HepG2 (cell line): ENCODE data around the gene PSMB3. TPM values are rescaled to one million over a fixed set of nuclear protein-coding genes. Genes with fewer than 3 reads are reported as not detected.

Experiments
- CBX2 ChIP-seq, 2 experiments: fragments of 200-600 bp in 1 of 2; sonication (generic); formaldehyde crosslinking in 1 of 2; IDR thresholded peaks; 2 replicates each; pipeline versions ENCODE4 v1.7.0 to v1.8.1; 2018 to 2022; ENCODE audit warnings: low read depth in 2 of 2, low read length in 1 of 2, mild to moderate bottlenecking in 1 of 2, missing genetic modification reagents in 1 of 2
- ELF3 ChIP-seq: IDR thresholded peaks from 2 replicates; pipeline ENCODE4 v1.6.1; 2016; ENCODE audit warnings: missing genetic modification reagents, missing compliant biosample characterization
- KLF13 ChIP-seq: sonication (generic); formaldehyde crosslinking; IDR thresholded peaks from 2 replicates; pipeline ENCODE4 v1.4.0; 2020; ENCODE audit warnings: mild to moderate bottlenecking, missing genetic modification reagents
- MBNL3 ChIP-seq: fragments of 250-450 bp; sonication (Bioruptor Pico); conservative IDR thresholded peaks from 2 replicates; pipeline ENCODE4 v1.8.0; 2022; ENCODE audit warnings: mild to moderate bottlenecking, inconsistent platforms
- NFE2L1 ChIP-seq: sonication (generic); formaldehyde crosslinking; IDR thresholded peaks from 2 replicates; pipeline ENCODE4 v1.4.0; 2020; ENCODE audit warnings: missing genetic modification reagents, mild to moderate bottlenecking, borderline replicate concordance
- PBX3 ChIP-seq: sonication (generic); formaldehyde crosslinking; IDR thresholded peaks from 2 replicates; pipeline ENCODE4 v1.8.1; 2023; ENCODE audit warnings: missing genetic modification reagents, inconsistent platforms, borderline replicate concordance
- RBFOX2 ChIP-seq: fragments of 200-400 bp; formaldehyde crosslinking; IDR thresholded peaks from 2 replicates; pipeline ENCODE4 v1.6.1; 2017; ENCODE audit warnings: low read depth, mild to moderate bottlenecking, low read length
- SP1 ChIP-seq, 2 experiments: fragments of 450-650 bp in 1 of 2; sonication (generic) in 1 of 2; formaldehyde crosslinking in 1 of 2; IDR thresholded peaks; 2 replicates each; pipeline versions ENCODE4 v1.4.0 to v1.6.1; 2016 to 2020; ENCODE audit warnings: missing genetic modification reagents in 1 of 2
- ZNF263 ChIP-seq: sonication (generic); formaldehyde crosslinking; IDR thresholded peaks from 2 replicates; pipeline ENCODE4 v1.4.0; 2020; ENCODE audit warnings: missing genetic modification reagents
- ZNF558 ChIP-seq: sonication (generic); formaldehyde crosslinking; IDR thresholded peaks from 2 replicates; pipeline ENCODE4 v1.9.0; 2022; ENCODE audit warnings: mild to moderate bottlenecking, missing genetic modification reagents, borderline replicate concordance
- ZNF563 ChIP-seq: sonication (generic); formaldehyde crosslinking; IDR thresholded peaks from 2 replicates; pipeline ENCODE4 v1.8.0; 2022; ENCODE audit warnings: mild to moderate bottlenecking, moderate library complexity, missing genetic modification reagents
- ZNF704 ChIP-seq: sonication (generic); formaldehyde crosslinking; IDR thresholded peaks from 2 replicates; pipeline ENCODE4 v1.8.1; 2023; ENCODE audit warnings: mild to moderate bottlenecking, inconsistent platforms, moderate library complexity, missing genetic modification reagents, borderline replicate concordance
- ZNF724P ChIP-seq: sonication (generic); formaldehyde crosslinking; IDR thresholded peaks from 2 replicates; pipeline ENCODE4 v1.8.0; 2022; ENCODE audit warnings: missing genetic modification reagents, borderline replicate concordance
- ZNF83 ChIP-seq: sonication (generic); formaldehyde crosslinking; IDR thresholded peaks from 2 replicates; pipeline ENCODE4 v1.4.0; 2020; ENCODE audit warnings: missing genetic modification reagents, mild to moderate bottlenecking, borderline replicate concordance
- ZNF839 ChIP-seq: sonication (generic); formaldehyde crosslinking; IDR thresholded peaks from 2 replicates; pipeline ENCODE4 v1.4.0; 2020; ENCODE audit warnings: missing genetic modification reagents, mild to moderate bottlenecking, borderline replicate concordance
- ZNF850 ChIP-seq: sonication (generic); formaldehyde crosslinking; conservative IDR thresholded peaks from 2 replicates; pipeline ENCODE4 v1.9.0; 2021; ENCODE audit warnings: mild to moderate bottlenecking, missing genetic modification reagents
- ZNF878 ChIP-seq: sonication (generic); formaldehyde crosslinking; IDR thresholded peaks from 2 replicates; pipeline ENCODE4 v1.8.1; 2023; ENCODE audit warnings: mild to moderate bottlenecking, missing genetic modification reagents, moderate library complexity
- polyA plus RNA-seq, 8 experiments: library from polyadenylated mRNA; depleted of rRNA in 3 of 8; stranded (reverse) in 7 of 8; unstranded in 1 of 8; fragments of >200 nt; fragmentation: Illumina TruSeq in 4 of 8; extraction: Trizol in 4 of 8; gene quantifications; 2 replicates each; pipeline versions ENCODE4 v1.2.1 to v1.2.3, GENCODE V29; 2011 to 2016; ENCODE audit warnings: low read depth in 4 of 8, missing spikeins in 1 of 8, mixed read lengths in 1 of 8; ENCODE audit not compliant: insufficient read depth in 1 of 8
- total RNA-seq, 5 experiments: library from RNA; depleted of rRNA; stranded (reverse); fragments of >200 nt; fragmentation: Illumina TruSeq; extraction: Trizol; gene quantifications; 2 replicates each; pipeline ENCODE4 v1.2.3, GENCODE V29; 2016; ENCODE audit warnings: low read depth in 1 of 5
- TF ChIP-seq, protein P1 (sequence below): sonication (generic); formaldehyde crosslinking; IDR thresholded peaks from 2 replicates; pipeline ENCODE4 v1.5.0; 2020; ENCODE audit warnings: mild to moderate bottlenecking, missing genetic modification reagents
- TF ChIP-seq, protein P2 (sequence below): sonication (generic); formaldehyde crosslinking; IDR thresholded peaks from 2 replicates; pipeline ENCODE4 v1.5.0; 2020; ENCODE audit warnings: missing genetic modification reagents
- TF ChIP-seq, protein P3 (sequence below): sonication (generic); formaldehyde crosslinking; IDR thresholded peaks from 2 replicates; pipeline ENCODE4 v1.5.0; 2020; ENCODE audit warnings: missing genetic modification reagents

Gene PSMB3
- total and polyA plus RNA-seq, 2 of the 13 experiments (the other 11 are each of a cell fraction or from before 2014, with no cell fraction given) = 366 to 517 TPM

DNA sequence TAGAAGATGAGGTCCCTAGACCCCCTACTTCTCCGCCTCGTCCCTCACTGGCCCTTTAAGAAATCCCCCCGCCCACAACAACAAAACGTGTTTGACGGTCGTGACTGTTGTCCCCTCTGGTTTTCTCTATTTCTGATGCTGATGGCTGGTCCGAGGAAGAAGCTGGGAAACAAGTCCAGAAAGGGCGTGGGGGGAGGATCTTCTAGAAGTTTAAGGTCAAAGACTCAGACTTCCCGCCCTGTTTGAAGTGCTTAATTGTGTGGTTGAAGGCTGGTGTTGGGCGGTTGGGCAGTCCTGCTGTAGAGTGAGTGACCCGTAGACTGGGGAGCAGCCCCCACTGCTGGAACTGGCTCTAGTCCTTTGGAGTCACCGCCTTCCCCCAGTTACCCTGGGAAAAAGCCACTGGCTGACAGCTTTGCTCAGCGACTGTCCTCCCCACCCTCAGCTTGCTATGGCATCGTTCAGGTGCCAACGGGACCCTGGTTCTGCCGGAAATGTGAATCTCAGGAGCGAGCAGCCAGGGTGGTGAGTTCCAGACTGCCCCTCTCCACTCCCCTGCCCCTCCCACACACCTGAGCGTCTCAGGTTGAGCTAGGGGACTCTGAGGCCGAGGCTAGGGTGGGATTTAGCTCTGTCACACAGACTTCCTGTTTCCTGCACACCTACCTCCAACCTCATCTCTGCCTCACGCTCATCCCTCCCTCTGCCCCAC lies 45.9 kb upstream of the PSMB3 start (continued):
- TF ChIP-seq ZNF724P (CRISPR knock-in tag) (no peak), ZNF558 (CRISPR knock-in tag) (no peak; the same call in 1 of the 2 replicates), ELF3 (CRISPR knock-in tag) (no peak; the same call in 1 of the 2 replicates), MBNL3 (CRISPR knock-in tag) (no peak), ZNF878 (CRISPR knock-in tag) (no peak), KLF13 (no peak), ZNF263 (CRISPR knock-in tag) (no peak; the same call in 1 of the 2 replicates), ZNF850 (CRISPR knock-in tag) (no peak), NFE2L1 (no peak), RBFOX2 (peak; percentile 45), ZNF83 (CRISPR knock-in tag) (0 out of 2 replicates have a peak, but pooled peaks have one; percentile 35), ZNF563 (no peak), PBX3 (CRISPR knock-in tag) (no peak), SP1 (IDR thresholded peaks at IDR 0.05) (no peak), SP1 (CRISPR knock-in tag; IDR thresholded peaks at IDR 0.05) (no peak), ZNF839 (CRISPR knock-in tag) (no peak), ZNF704 (no peak), CBX2 (IDR thresholded peaks at IDR 0.05; ENCODE audit: low read depth, low read length) (no peak), CBX2 (CRISPR knock-in tag; IDR thresholded peaks at IDR 0.05; ENCODE audit: low read depth) (peak; percentile 48; the same call in 1 of the 2 replicates)
- TF ChIP-seq, protein P1, sequence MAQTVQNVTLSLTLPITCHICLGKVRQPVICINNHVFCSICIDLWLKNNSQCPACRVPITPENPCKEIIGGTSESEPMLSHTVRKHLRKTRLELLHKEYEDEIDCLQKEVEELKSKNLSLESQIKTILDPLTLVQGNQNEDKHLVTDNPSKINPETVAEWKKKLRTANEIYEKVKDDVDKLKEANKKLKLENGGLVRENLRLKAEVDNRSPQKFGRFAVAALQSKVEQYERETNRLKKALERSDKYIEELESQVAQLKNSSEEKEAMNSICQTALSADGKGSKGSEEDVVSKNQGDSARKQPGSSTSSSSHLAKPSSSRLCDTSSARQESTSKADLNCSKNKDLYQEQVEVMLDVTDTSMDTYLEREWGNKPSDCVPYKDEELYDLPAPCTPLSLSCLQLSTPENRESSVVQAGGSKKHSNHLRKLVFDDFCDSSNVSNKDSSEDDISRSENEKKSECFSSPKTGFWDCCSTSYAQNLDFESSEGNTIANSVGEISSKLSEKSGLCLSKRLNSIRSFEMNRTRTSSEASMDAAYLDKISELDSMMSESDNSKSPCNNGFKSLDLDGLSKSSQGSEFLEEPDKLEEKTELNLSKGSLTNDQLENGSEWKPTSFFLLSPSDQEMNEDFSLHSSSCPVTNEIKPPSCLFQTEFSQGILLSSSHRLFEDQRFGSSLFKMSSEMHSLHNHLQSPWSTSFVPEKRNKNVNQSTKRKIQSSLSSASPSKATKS (CRISPR knock-in tag) = no peak
- TF ChIP-seq, protein P2, sequence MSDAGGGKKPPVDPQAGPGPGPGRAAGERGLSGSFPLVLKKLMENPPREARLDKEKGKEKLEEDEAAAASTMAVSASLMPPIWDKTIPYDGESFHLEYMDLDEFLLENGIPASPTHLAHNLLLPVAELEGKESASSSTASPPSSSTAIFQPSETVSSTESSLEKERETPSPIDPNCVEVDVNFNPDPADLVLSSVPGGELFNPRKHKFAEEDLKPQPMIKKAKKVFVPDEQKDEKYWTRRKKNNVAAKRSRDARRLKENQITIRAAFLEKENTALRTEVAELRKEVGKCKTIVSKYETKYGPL = no peak
- TF ChIP-seq, protein P3, sequence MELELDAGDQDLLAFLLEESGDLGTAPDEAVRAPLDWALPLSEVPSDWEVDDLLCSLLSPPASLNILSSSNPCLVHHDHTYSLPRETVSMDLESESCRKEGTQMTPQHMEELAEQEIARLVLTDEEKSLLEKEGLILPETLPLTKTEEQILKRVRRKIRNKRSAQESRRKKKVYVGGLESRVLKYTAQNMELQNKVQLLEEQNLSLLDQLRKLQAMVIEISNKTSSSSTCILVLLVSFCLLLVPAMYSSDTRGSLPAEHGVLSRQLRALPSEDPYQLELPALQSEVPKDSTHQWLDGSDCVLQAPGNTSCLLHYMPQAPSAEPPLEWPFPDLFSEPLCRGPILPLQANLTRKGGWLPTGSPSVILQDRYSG = no peak
